Hepatocyte (in vitro differentiated cells): ENCODE data around the gene SLC38A10. TPM values are rescaled to one million over a fixed set of nuclear protein-coding genes. Genes with fewer than 3 reads are reported as not detected.

Experiments used
- DNase-seq: peaks from one replicate; pipeline ENCODE4 v3.0.0-alpha.2; 2016; ENCODE audit warnings: low spot score
- H2AFZ ChIP-seq: fragments of 200-600 bp; sonication (generic); 2 replicates; pipeline ENCODE4 v1.6.0; 2016; ENCODE audit warnings: antibody characterized with exemption, mild to moderate bottlenecking
- H3K27ac ChIP-seq: fragments of 200-600 bp; sonication (generic); 2 replicates; pipeline ENCODE4 v1.5.1; 2016; ENCODE audit warnings: mild to moderate bottlenecking
- H3K27me3 ChIP-seq: fragments of 200-600 bp; sonication (generic); 2 replicates; pipeline ENCODE4 v1.6.1; 2016
- H3K36me3 ChIP-seq: fragments of 200-600 bp; sonication (generic); replicated peaks from 2 replicates; pipeline ENCODE4 v1.5.1; 2016; ENCODE audit warnings: low read depth; ENCODE audit not compliant: insufficient read depth
- H3K4me1 ChIP-seq: fragments of 200-600 bp; sonication (generic); 2 replicates; pipeline ENCODE4 v1.5.1; 2016; ENCODE audit warnings: mild to moderate bottlenecking, moderate library complexity; ENCODE audit not compliant: insufficient read depth
- H3K4me2 ChIP-seq: fragments of 200-600 bp; sonication (generic); 2 replicates; pipeline ENCODE4 v1.6.0; 2016
- H3K4me3 ChIP-seq: fragments of 200-600 bp; sonication (generic); 2 replicates; pipeline ENCODE4 v1.5.1; 2016; ENCODE audit warnings: mild to moderate bottlenecking
- H3K79me2 ChIP-seq: fragments of 200-600 bp; sonication (generic); 2 replicates; pipeline ENCODE4 v1.6.0; 2017; ENCODE audit warnings: mild to moderate bottlenecking
- H3K9me2 ChIP-seq: fragments of 200-600 bp; sonication (generic); replicated peaks from 2 replicates; pipeline ENCODE4 v1.6.0; 2017; ENCODE audit warnings: mild to moderate bottlenecking; ENCODE audit not compliant: insufficient read depth
- H3K9me3 ChIP-seq: fragments of 200-600 bp; sonication (generic); 2 replicates; pipeline ENCODE4 v1.5.1; 2016; ENCODE audit warnings: low read depth, mild to moderate bottlenecking
- H4K20me1 ChIP-seq: fragments of 200-600 bp; sonication (generic); 2 replicates; pipeline ENCODE4 v1.6.0; 2016; ENCODE audit warnings: mild to moderate bottlenecking; ENCODE audit not compliant: insufficient read depth, poor library complexity, severe bottlenecking
- EZH2 ChIP-seq: fragments of 200-600 bp; sonication (generic); IDR thresholded peaks from 2 replicates; pipeline ENCODE4 v1.6.1; 2016; ENCODE audit warnings: antibody characterized with exemption, mild to moderate bottlenecking, borderline replicate concordance
- EZH2phosphoT487 ChIP-seq: fragments of 200-600 bp; sonication (generic); IDR thresholded peaks from one replicate; pipeline ENCODE4 v1.6.1; 2018; ENCODE audit warnings: antibody characterized with exemption, mild to moderate bottlenecking, low read depth, moderate library complexity; ENCODE audit not compliant: unreplicated experiment, severe bottlenecking
- WGBS: methylation state at CpG from one replicate; pipeline ENCODE4 v1.1.6; 2016; ENCODE audit warnings: low lambda C conversion rate; ENCODE audit errors: missing lambda C conversion rate; 5-methylcytosine and 5-hydroxymethylcytosine counted together
- polyA plus RNA-seq: library from polyadenylated mRNA; unstranded; fragments of >200 nt; fragmentation: Nextera tagmentation; extraction: Ambion mirVana; gene quantifications from 2 replicates; pipeline ENCODE4 v1.2.1, GENCODE V29; 2016
- total RNA-seq: library from RNA; depleted of rRNA; stranded (reverse); fragments of >200 nt; gene quantifications from 2 replicates; pipeline ENCODE4 v1.2.3, GENCODE V29; 2014
- TF ChIP-seq, protein P1 (sequence below): fragments of 200-600 bp; sonication (generic); IDR thresholded peaks from 2 replicates; pipeline ENCODE4 v1.5.1; 2016; ENCODE audit warnings: antibody characterized with exemption, mild to moderate bottlenecking; ENCODE audit not compliant: poor library complexity

Gene SLC38A10
- total and polyA plus RNA-seq, 2 experiments from 2014 or later: 91.4 to 124 TPM

DNA sequence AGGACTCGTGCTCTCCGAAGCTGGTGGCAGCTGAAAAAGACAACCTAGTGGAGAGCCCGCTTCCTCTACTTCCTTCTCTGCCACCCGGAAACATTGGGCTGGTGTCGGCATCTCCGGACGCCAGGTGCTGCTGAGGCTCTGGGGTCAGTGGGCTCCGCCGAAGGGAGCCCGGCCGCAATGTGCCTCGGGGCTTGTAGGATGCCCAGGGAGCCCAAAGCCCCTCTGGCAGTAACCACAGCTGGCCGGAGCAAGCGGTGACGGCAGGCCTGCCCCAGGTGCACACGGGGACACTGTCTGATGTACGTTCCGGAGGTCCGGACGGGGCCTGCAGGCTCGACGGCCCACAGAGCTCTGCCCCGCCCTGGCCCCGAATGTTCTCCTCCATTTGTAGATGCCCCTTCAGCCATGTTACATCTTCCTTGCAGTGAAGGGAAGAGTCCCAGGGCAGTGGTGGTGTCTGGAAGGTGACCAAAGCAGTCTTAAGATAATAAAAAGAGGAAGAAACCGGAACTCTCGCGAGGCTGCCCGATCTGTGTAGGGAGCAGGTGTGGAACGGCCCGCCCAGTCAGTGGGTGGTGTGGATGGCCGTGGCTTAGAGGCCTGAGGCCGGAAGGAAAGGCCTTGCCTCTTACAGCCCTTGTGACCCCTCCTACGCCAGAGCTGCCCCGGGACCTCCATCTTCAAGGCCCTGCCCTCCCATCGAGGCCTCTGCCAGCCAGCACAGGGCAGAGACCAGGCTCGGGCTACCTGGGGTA is 33.3 kb downstream of the SLC38A10 start:
- Histone ChIP-seq H3K27me3 (no peaks in the 10 kb centered on the region), H3K4me3 (no peak overlapping the region), H3K9me3 (no peaks in the 10 kb centered on the region), H4K20me1 (peaks cover 2% of the 10 kb centered on the region), H3K36me3 (no peaks in the 10 kb centered on the region), H3K4me1 (no peaks in the 10 kb centered on the region), H3K9me2 (no peaks in the 10 kb centered on the region), H3K4me2 (no peak overlapping the region), H3K79me2 (no peaks in the 10 kb centered on the region), H2AFZ (no peak overlapping the region), H3K27ac (no peak overlapping the region)
- no peak for DNase-seq
- no peak for TF ChIP-seq EZH2
- no peak for TF ChIP-seq EZH2phosphoT487
- TF ChIP-seq, protein P1, sequence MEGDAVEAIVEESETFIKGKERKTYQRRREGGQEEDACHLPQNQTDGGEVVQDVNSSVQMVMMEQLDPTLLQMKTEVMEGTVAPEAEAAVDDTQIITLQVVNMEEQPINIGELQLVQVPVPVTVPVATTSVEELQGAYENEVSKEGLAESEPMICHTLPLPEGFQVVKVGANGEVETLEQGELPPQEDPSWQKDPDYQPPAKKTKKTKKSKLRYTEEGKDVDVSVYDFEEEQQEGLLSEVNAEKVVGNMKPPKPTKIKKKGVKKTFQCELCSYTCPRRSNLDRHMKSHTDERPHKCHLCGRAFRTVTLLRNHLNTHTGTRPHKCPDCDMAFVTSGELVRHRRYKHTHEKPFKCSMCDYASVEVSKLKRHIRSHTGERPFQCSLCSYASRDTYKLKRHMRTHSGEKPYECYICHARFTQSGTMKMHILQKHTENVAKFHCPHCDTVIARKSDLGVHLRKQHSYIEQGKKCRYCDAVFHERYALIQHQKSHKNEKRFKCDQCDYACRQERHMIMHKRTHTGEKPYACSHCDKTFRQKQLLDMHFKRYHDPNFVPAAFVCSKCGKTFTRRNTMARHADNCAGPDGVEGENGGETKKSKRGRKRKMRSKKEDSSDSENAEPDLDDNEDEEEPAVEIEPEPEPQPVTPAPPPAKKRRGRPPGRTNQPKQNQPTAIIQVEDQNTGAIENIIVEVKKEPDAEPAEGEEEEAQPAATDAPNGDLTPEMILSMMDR: no peak
- 96% methylated on average over 36 of the region's 36 CpGs for WGBS

- Histone ChIP-seq H4K20me1 (peaks cover 2% of the 10 kb centered on the region), H3K9me2 (no peaks in the 10 kb centered on the region), H3K4me1 (peaks cover under 1% of the 10 kb centered on the region), H3K79me2 (no peaks in the 10 kb centered on the region), H3K27ac (no peak overlapping the region), H2AFZ (no peak overlapping the region), H3K27me3 (no peaks in the 10 kb centered on the region), H3K9me3 (no peaks in the 10 kb centered on the region), H3K4me2 (no peak overlapping the region), H3K36me3 (no peaks in the 10 kb centered on the region), H3K4me3 (no peak overlapping the region)
- TF ChIP-seq EZH2 (no peak), EZH2phosphoT487 (no peak)
- TF ChIP-seq, protein P1: no peak
- WGBS: 95% methylated on average over 15 of the region's 18 CpGs
- DNase-seq: no peak
These were observed 34.0 kb downstream of the SLC38A10 start for GRCh38 chr17:81261096-81261495.

DNA sequence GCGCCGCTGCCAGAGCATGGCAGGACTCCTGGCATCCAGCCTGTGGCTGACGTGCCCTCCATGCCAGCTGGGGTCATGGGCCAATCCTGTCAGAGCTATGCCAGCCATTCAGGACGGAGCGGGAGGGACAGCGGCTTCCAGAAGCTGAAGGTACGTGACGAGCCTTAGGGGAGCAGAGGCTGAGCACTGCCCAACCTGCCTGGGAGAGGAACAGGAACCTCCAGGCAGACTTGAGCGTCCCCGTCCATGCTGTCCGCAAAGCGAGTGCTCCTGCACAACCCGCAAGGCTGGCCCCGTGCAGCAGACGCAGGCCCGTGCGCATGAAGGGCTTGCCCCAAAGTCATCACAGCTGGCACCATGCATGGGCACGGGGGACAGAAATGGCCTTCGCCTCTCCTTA is 34.5 kb downstream of the SLC38A10 start:
- Histone ChIP-seq H3K9me3 (no peaks in the 10 kb centered on the region), H3K9me2 (no peaks in the 10 kb centered on the region), H2AFZ (no peak overlapping the region), H3K27me3 (no peaks in the 10 kb centered on the region), H3K36me3 (no peaks in the 10 kb centered on the region), H3K4me1 (peaks cover 5% of the 10 kb centered on the region), H4K20me1 (peaks cover 2% of the 10 kb centered on the region), H3K4me2 (no peak overlapping the region), H3K4me3 (no peak overlapping the region), H3K79me2 (no peaks in the 10 kb centered on the region), H3K27ac (no peak overlapping the region)
- TF ChIP-seq, protein P1: no peak
- TF ChIP-seq EZH2phosphoT487: no peak
- no peak for TF ChIP-seq EZH2
- WGBS: 98% methylated on average over 14 of the region's 19 CpGs
- no peak for DNase-seq
